HepG2 (cell line): ENCODE results near the gene HOXD3. TPM values are rescaled to one million over a fixed set of nuclear protein-coding genes. Genes with fewer than 3 reads are reported as not detected.

ENCODE experiments used
- ADNP ChIP-seq: sonication (generic); formaldehyde crosslinking; IDR thresholded peaks from 2 replicates; pipeline ENCODE4 v1.4.0; 2020; ENCODE audit warnings: missing genetic modification reagents
- BATF2 ChIP-seq: sonication (generic); formaldehyde crosslinking; IDR thresholded peaks from 2 replicates; pipeline ENCODE4 v1.8.0; 2022; ENCODE audit warnings: mild to moderate bottlenecking, missing genetic modification reagents, moderate library complexity
- CEBPB ChIP-seq: IDR thresholded peaks from 2 replicates; pipeline ENCODE4 v1.6.1; 2011; ENCODE audit warnings: low read depth, low read length, improper control_type of control experiment, borderline replicate concordance
- CREBL2 ChIP-seq: sonication (generic); formaldehyde crosslinking; IDR thresholded peaks from 2 replicates; pipeline ENCODE4 v1.8.1; 2023; ENCODE audit warnings: missing genetic modification reagents, mild to moderate bottlenecking, borderline replicate concordance
- E2F2 ChIP-seq: sonication (generic); formaldehyde crosslinking; IDR thresholded peaks from 2 replicates; pipeline ENCODE4 v1.4.0; 2020; ENCODE audit warnings: missing genetic modification reagents, borderline replicate concordance
- HNF1B ChIP-seq: sonication (generic); formaldehyde crosslinking; IDR thresholded peaks from 2 replicates; pipeline ENCODE4 v1.5.1; 2020; ENCODE audit warnings: mild to moderate bottlenecking, moderate library complexity, missing genetic modification reagents
- KDM5A ChIP-seq: fragments of 200-600 bp; sonication (generic); IDR thresholded peaks from 2 replicates; pipeline ENCODE4 v1.7.0; 2018; ENCODE audit warnings: antibody characterized with exemption, mild to moderate bottlenecking, low read length, borderline replicate concordance
- KLF11 ChIP-seq: IDR thresholded peaks from 2 replicates; pipeline ENCODE4 v1.6.1; 2016; ENCODE audit warnings: missing compliant biosample characterization
- PAXIP1 ChIP-seq: sonication (generic); formaldehyde crosslinking; conservative IDR thresholded peaks from 2 replicates; pipeline ENCODE4 v1.4.0; 2020; ENCODE audit warnings: mild to moderate bottlenecking, missing genetic modification reagents, moderate library complexity
- SALL2 ChIP-seq: sonication (generic); formaldehyde crosslinking; IDR thresholded peaks from 2 replicates; pipeline ENCODE4 v1.8.1; 2023; ENCODE audit warnings: mild to moderate bottlenecking, missing genetic modification reagents, inconsistent platforms
- SNRNP70 ChIP-seq: fragments of 200-400 bp; formaldehyde crosslinking; IDR thresholded peaks from 2 replicates; pipeline ENCODE4 v1.6.1; 2017; ENCODE audit warnings: mild to moderate bottlenecking, low read depth, low read length, moderate library complexity
- TSC22D2 ChIP-seq: sonication (generic); formaldehyde crosslinking; IDR thresholded peaks from 2 replicates; pipeline ENCODE4 v1.5.1; 2020; ENCODE audit warnings: missing genetic modification reagents, mild to moderate bottlenecking, borderline replicate concordance
- YEATS2 ChIP-seq: sonication (generic); formaldehyde crosslinking; IDR thresholded peaks from 2 replicates; pipeline ENCODE4 v1.4.0; 2020; ENCODE audit warnings: missing genetic modification reagents, borderline replicate concordance
- ZNF234 ChIP-seq: sonication (generic); formaldehyde crosslinking; conservative IDR thresholded peaks from 2 replicates; pipeline ENCODE4 v1.5.1; 2020; ENCODE audit warnings: mild to moderate bottlenecking, missing genetic modification reagents
- ZNF281 ChIP-seq: sonication (generic); formaldehyde crosslinking; IDR thresholded peaks from 2 replicates; pipeline ENCODE4 v1.4.0; 2020; ENCODE audit warnings: missing genetic modification reagents, borderline replicate concordance
- ZNF326 ChIP-seq: sonication (generic); formaldehyde crosslinking; IDR thresholded peaks from 2 replicates; pipeline ENCODE4 v1.4.0; 2020; ENCODE audit warnings: missing genetic modification reagents, borderline replicate concordance
- ZNF552 ChIP-seq: sonication (generic); formaldehyde crosslinking; IDR thresholded peaks from 2 replicates; pipeline ENCODE4 v1.9.0; 2022; ENCODE audit warnings: missing genetic modification reagents, mild to moderate bottlenecking, borderline replicate concordance
- ZNF660 ChIP-seq: sonication (generic); formaldehyde crosslinking; IDR thresholded peaks from 2 replicates; pipeline ENCODE4 v1.5.1; 2020; ENCODE audit warnings: mild to moderate bottlenecking, low read depth, missing genetic modification reagents, borderline replicate concordance
- polyA plus RNA-seq, 8 experiments: library from polyadenylated mRNA; depleted of rRNA in 3 of 8; stranded (reverse) in 7 of 8; unstranded in 1 of 8; fragments of >200 nt; fragmentation: Illumina TruSeq in 4 of 8; extraction: Trizol in 4 of 8; gene quantifications; 2 replicates each; pipeline versions ENCODE4 v1.2.1 to v1.2.3, GENCODE V29; 2011 to 2016; ENCODE audit warnings: low read depth in 4 of 8, missing spikeins in 1 of 8, mixed read lengths in 1 of 8; ENCODE audit not compliant: insufficient read depth in 1 of 8
- total RNA-seq, 5 experiments: library from RNA; depleted of rRNA; stranded (reverse); fragments of >200 nt; fragmentation: Illumina TruSeq; extraction: Trizol; gene quantifications; 2 replicates each; pipeline ENCODE4 v1.2.3, GENCODE V29; 2016; ENCODE audit warnings: low read depth in 1 of 5

Gene HOXD3
- total and polyA plus RNA-seq, 2 of the 13 experiments (the other 11 are each of a cell fraction or from before 2014, with no cell fraction given) = 0.05 to 0.09 TPM

GRCh38 chr2:176187200-176187898, 30.2 kb downstream of the HOXD3 start (continued):
- TF ChIP-seq ZNF281 (CRISPR knock-in tag) (no peak; the same call in 1 of the 2 replicates), YEATS2 (CRISPR knock-in tag) (peak; percentile 55; the same call in 1 of the 2 replicates), ZNF552 (CRISPR knock-in tag) (no peak), ADNP (CRISPR knock-in tag) (no peak), SALL2 (CRISPR knock-in tag) (no peak), TSC22D2 (CRISPR knock-in tag) (no peak), KLF11 (CRISPR knock-in tag) (no peak), ZNF660 (CRISPR knock-in tag) (no peak), HNF1B (CRISPR knock-in tag) (no peak), ZNF326 (CRISPR knock-in tag) (no peak), CEBPB (no peak), PAXIP1 (CRISPR knock-in tag) (peak; percentile 76; the same call in 1 of the 2 replicates), CREBL2 (CRISPR knock-in tag) (peak; percentile 19; the same call in 1 of the 2 replicates), BATF2 (CRISPR knock-in tag) (no peak), E2F2 (CRISPR knock-in tag) (no peak), ZNF234 (CRISPR knock-in tag) (no peak), KDM5A (no peak), SNRNP70 (no peak)
